ENCODE data around the gene EPHB2.

EPHB2 gene

GRCh38 chr1:22912311-22912710, 201.7 kb downstream of the EPHB2 start:
- Histone ChIP-seq H3K4me2 (ENCODE audit: low read length) (no peak overlapping the region), H3K36me3 (ENCODE audit: insufficient read depth, low read length) (no peaks in the 10 kb centered on the region), H3K4me3 (ENCODE audit: low read length) (no peak overlapping the region), H3K9ac (ENCODE audit: low read depth, low read length) (no peak overlapping the region), H3K27me3 (ENCODE audit: control insufficient read depth, insufficient read depth, low read length) (peaks cover 2% of the 10 kb centered on the region), H3K9me3 (replicated peaks; ENCODE audit: low read length) (no peaks in the 10 kb centered on the region), H3K4me1 (ENCODE audit: control insufficient read depth, insufficient read depth, low read length) (peaks cover 7% of the 10 kb centered on the region)

GRCh38 chr1:22913421-22914141, 202.9 kb downstream of the EPHB2 start:
- H3K4me1 ChIP-seq (ENCODE audit: control insufficient read depth, insufficient read depth, low read length) = peaks cover 7% of the 10 kb centered on the region
- peaks cover 2% of the 10 kb centered on the region for H3K27me3 ChIP-seq (ENCODE audit: control insufficient read depth, insufficient read depth, low read length)
- no peak overlapping the region for H3K4me3 ChIP-seq (ENCODE audit: low read length)
- no peak overlapping the region for H3K4me2 ChIP-seq (ENCODE audit: low read length)
- no peaks in the 10 kb centered on the region for H3K9me3 ChIP-seq (replicated peaks; ENCODE audit: low read length)
- H3K36me3 ChIP-seq (ENCODE audit: insufficient read depth, low read length) = no peaks in the 10 kb centered on the region
- H3K9ac ChIP-seq (ENCODE audit: low read depth, low read length) = no peak overlapping the region

- peaks cover 4% of the 10 kb centered on the region for H3K27me3 ChIP-seq (ENCODE audit: control insufficient read depth, insufficient read depth, low read length)
- peaks cover 7% of the 10 kb centered on the region for H3K4me1 ChIP-seq (ENCODE audit: control insufficient read depth, insufficient read depth, low read length)
- H3K9ac ChIP-seq (ENCODE audit: low read depth, low read length) = no peak overlapping the region
- no peak overlapping the region for H3K4me3 ChIP-seq (ENCODE audit: low read length)
- H3K9me3 ChIP-seq (replicated peaks; ENCODE audit: low read length) = no peaks in the 10 kb centered on the region
- H3K4me2 ChIP-seq (ENCODE audit: low read length) = no peak overlapping the region
- no peaks in the 10 kb centered on the region for H3K36me3 ChIP-seq (ENCODE audit: insufficient read depth, low read length)
Measured at GRCh38 chr1:22914156-22914555, 203.5 kb downstream of the EPHB2 start.

GRCh38 chr1:22914633-22915217, 204.1 kb downstream of the EPHB2 start:
- Histone ChIP-seq H3K27me3 (ENCODE audit: control insufficient read depth, insufficient read depth, low read length) (peaks cover 10% of the 10 kb centered on the region), H3K9me3 (replicated peaks; ENCODE audit: low read length) (no peaks in the 10 kb centered on the region), H3K4me2 (ENCODE audit: low read length) (no peak overlapping the region), H3K4me3 (ENCODE audit: low read length) (no peak overlapping the region), H3K36me3 (ENCODE audit: insufficient read depth, low read length) (no peaks in the 10 kb centered on the region), H3K9ac (ENCODE audit: low read depth, low read length) (no peak overlapping the region), H3K4me1 (ENCODE audit: control insufficient read depth, insufficient read depth, low read length) (peaks cover 7% of the 10 kb centered on the region)

- peaks cover 7% of the 10 kb centered on the region for H3K4me1 ChIP-seq (ENCODE audit: control insufficient read depth, insufficient read depth, low read length)
- H3K4me2 ChIP-seq (ENCODE audit: low read length) = no peak overlapping the region
- H3K9me3 ChIP-seq (replicated peaks; ENCODE audit: low read length) = no peaks in the 10 kb centered on the region
- peaks cover 15% of the 10 kb centered on the region for H3K27me3 ChIP-seq (ENCODE audit: control insufficient read depth, insufficient read depth, low read length)
- no peak overlapping the region for H3K9ac ChIP-seq (ENCODE audit: low read depth, low read length)
- no peaks in the 10 kb centered on the region for H3K36me3 ChIP-seq (ENCODE audit: insufficient read depth, low read length)
- no peak overlapping the region for H3K4me3 ChIP-seq (ENCODE audit: low read length)
Measured at GRCh38 chr1:22915231-22915630, 204.6 kb downstream of the EPHB2 start.

GRCh38 chr1:22915816-22916470, 205.3 kb downstream of the EPHB2 start:
- Histone ChIP-seq H3K27me3 (ENCODE audit: control insufficient read depth, insufficient read depth, low read length) (peaks cover 17% of the 10 kb centered on the region), H3K4me3 (ENCODE audit: low read length) (no peak overlapping the region), H3K9ac (ENCODE audit: low read depth, low read length) (no peak overlapping the region), H3K36me3 (ENCODE audit: insufficient read depth, low read length) (no peaks in the 10 kb centered on the region), H3K4me2 (ENCODE audit: low read length) (no peak overlapping the region), H3K9me3 (replicated peaks; ENCODE audit: low read length) (no peaks in the 10 kb centered on the region), H3K4me1 (ENCODE audit: control insufficient read depth, insufficient read depth, low read length) (peaks cover 7% of the 10 kb centered on the region)

GRCh38 chr1:22916471-22916820, 205.8 kb downstream of the EPHB2 start:
- H3K9ac ChIP-seq (ENCODE audit: low read depth, low read length) = no peak overlapping the region
- H3K27me3 ChIP-seq (ENCODE audit: control insufficient read depth, insufficient read depth, low read length) = peaks cover 17% of the 10 kb centered on the region
- no peaks in the 10 kb centered on the region for H3K9me3 ChIP-seq (replicated peaks; ENCODE audit: low read length)
- H3K4me3 ChIP-seq (ENCODE audit: low read length) = no peak overlapping the region
- H3K4me2 ChIP-seq (ENCODE audit: low read length) = no peak overlapping the region
- no peaks in the 10 kb centered on the region for H3K36me3 ChIP-seq (ENCODE audit: insufficient read depth, low read length)
- H3K4me1 ChIP-seq (ENCODE audit: control insufficient read depth, insufficient read depth, low read length) = peaks cover 7% of the 10 kb centered on the region

GRCh38 chr1:22917989-22918388, 207.3 kb downstream of the EPHB2 start:
- Histone ChIP-seq H3K36me3 (ENCODE audit: insufficient read depth, low read length) (no peaks in the 10 kb centered on the region), H3K4me2 (ENCODE audit: low read length) (no peak overlapping the region), H3K4me1 (ENCODE audit: control insufficient read depth, insufficient read depth, low read length) (peaks cover 7% of the 10 kb centered on the region), H3K4me3 (ENCODE audit: low read length) (no peak overlapping the region), H3K9me3 (replicated peaks; ENCODE audit: low read length) (no peaks in the 10 kb centered on the region), H3K27me3 (ENCODE audit: control insufficient read depth, insufficient read depth, low read length) (peaks cover 17% of the 10 kb centered on the region), H3K9ac (ENCODE audit: low read depth, low read length) (no peak overlapping the region)

- Histone ChIP-seq H3K4me3 (ENCODE audit: low read length) (no peak overlapping the region), H3K9ac (ENCODE audit: low read depth, low read length) (no peak overlapping the region), H3K9me3 (replicated peaks; ENCODE audit: low read length) (no peaks in the 10 kb centered on the region), H3K36me3 (ENCODE audit: insufficient read depth, low read length) (no peaks in the 10 kb centered on the region), H3K4me2 (ENCODE audit: low read length) (no peak overlapping the region), H3K27me3 (ENCODE audit: control insufficient read depth, insufficient read depth, low read length) (peaks cover 17% of the 10 kb centered on the region), H3K4me1 (ENCODE audit: control insufficient read depth, insufficient read depth, low read length) (peaks cover 7% of the 10 kb centered on the region)
Measured at GRCh38 chr1:22918644-22919043, 208.0 kb downstream of the EPHB2 start.

GRCh38 chr1:22919341-22920025, 208.8 kb downstream of the EPHB2 start:
- peaks cover 17% of the 10 kb centered on the region for H3K27me3 ChIP-seq (ENCODE audit: control insufficient read depth, insufficient read depth, low read length)
- H3K9ac ChIP-seq (ENCODE audit: low read depth, low read length) = no peak overlapping the region
- H3K36me3 ChIP-seq (ENCODE audit: insufficient read depth, low read length) = no peaks in the 10 kb centered on the region
- H3K4me2 ChIP-seq (ENCODE audit: low read length) = no peak overlapping the region
- H3K9me3 ChIP-seq (replicated peaks; ENCODE audit: low read length) = no peaks in the 10 kb centered on the region
- no peak overlapping the region for H3K4me3 ChIP-seq (ENCODE audit: low read length)
- peaks cover 7% of the 10 kb centered on the region for H3K4me1 ChIP-seq (ENCODE audit: control insufficient read depth, insufficient read depth, low read length)

- Histone ChIP-seq H3K4me3 (ENCODE audit: low read length) (no peak overlapping the region), H3K36me3 (ENCODE audit: insufficient read depth, low read length) (no peaks in the 10 kb centered on the region), H3K4me2 (ENCODE audit: low read length) (no peak overlapping the region), H3K9me3 (replicated peaks; ENCODE audit: low read length) (no peaks in the 10 kb centered on the region), H3K27me3 (ENCODE audit: control insufficient read depth, insufficient read depth, low read length) (peaks cover 14% of the 10 kb centered on the region), H3K9ac (ENCODE audit: low read depth, low read length) (no peak overlapping the region), H3K4me1 (ENCODE audit: control insufficient read depth, insufficient read depth, low read length) (peaks cover 7% of the 10 kb centered on the region)
Measured at GRCh38 chr1:22920026-22920733, 209.5 kb downstream of the EPHB2 start.
